ENCODE data around the gene FCMR.
"Not testable (repeated sequence)": the region's sequence is repeated elsewhere in the genome, so short reads cannot be mapped to it uniquely, and the experiment has no call there.

The FCMR gene

DNA sequence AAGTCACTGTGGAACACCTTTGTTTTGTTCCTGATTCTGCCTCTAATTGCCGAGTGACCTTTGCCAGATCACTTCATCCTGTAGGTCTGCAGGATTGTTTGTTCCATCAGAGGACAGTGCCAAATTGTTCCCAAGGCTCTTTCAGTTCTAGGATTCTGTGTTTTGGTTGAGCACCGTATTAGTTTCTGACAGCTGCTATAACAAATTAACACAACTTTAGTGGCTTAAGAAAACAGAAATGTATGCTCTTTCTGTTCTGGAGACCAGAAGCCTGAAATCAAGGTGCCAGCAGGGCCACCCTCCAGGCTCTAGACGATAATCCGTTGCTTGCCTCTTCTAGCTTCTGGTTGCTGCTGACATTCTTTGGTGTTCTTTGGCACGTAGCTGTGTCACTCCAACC is 27.9 kb upstream of the FCMR start:
- no peak for DNase-seq (ENCODE audit: low read depth, low spot score)

DNA sequence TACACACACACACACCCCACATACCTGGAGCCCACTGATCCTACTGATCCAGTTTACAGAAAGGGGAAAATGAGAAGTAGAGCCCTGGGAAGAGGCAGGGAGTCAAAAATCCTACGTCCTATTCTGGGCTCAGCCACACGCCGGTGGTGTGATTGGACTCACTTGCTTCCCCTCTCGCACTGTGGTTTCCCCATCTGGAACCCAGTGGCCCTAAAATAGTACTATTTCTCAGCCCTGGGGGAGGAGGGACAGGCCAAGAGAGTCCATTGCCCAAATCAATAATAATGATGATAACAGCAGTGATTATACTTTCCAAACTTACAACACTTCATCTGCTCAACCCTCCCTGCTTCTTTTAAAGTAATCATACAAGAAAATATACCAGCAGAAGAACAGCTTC is 27.5 kb upstream of the FCMR start:
- no peak for DNase-seq (ENCODE audit: low read depth, low spot score)

DNA sequence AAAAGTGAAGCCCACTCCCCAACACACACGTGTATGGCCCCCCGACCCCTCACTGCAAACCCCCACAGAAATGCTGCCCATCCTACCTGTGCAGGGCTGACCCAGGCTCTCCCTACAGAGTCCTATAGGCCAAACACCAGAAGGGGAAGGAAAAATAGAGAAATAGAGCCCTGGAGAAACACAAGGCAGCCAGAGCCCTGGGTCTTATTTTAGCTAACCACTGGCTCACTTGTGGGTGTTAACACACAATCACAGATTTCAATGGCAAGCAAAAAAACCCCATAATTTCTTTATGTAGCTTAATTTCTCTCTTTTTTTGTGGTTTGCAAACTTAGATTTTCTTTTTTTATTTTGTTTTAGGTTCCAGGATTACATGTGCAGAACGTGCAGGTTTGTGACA is 25.5 kb upstream of the FCMR start:
- DNase-seq (ENCODE audit: low read depth, low spot score), result no peak

DNA sequence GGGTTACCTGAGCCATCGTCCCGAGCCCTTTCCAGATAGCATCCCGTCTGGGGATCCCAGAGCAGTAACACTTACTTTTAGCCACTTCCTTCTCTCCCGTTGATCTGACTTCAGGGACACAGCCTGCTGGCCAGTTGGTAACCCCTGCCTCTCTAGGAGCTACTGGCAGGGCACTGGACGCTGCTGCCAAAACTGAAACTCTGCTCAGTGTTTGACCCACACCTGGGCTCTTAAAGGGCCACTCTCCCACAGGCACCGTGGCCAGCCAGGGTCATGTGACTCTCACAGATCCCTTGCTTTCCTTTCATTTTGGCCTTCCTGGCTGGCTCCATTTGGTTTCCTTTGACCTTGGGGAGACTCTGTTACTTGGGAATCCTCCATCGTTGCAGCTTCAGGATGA is 24.5 kb upstream of the FCMR start, which contains the start of gene PIGR:
Gene PIGR, minus strand, starts transcription at position 206 of the 400 bp plus-strand sequence. CDS start 5,935 bp downstream, outside the sequence.
- no peak for DNase-seq (ENCODE audit: low read depth, low spot score)

DNA sequence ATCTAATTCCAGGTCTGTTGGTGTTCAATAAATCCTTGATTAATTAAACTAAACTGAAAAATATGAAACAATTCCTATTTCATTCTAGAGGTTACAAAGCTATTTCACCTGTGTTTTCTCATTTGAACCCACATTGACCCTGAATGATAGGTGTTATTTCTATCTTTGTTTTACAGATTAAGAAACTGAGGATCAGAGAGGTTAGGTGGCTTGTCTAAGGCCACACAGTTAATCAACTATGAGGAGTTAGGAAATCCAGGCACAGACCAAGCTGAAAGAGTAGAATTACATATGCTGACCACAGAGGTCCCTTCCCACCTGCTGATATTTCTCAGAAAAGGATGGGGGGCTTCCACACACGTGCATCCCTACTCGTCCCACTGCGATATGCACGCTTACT is 24.0 kb upstream of the FCMR start:
- DNase-seq (ENCODE audit: low read depth, low spot score), result no peak

DNA sequence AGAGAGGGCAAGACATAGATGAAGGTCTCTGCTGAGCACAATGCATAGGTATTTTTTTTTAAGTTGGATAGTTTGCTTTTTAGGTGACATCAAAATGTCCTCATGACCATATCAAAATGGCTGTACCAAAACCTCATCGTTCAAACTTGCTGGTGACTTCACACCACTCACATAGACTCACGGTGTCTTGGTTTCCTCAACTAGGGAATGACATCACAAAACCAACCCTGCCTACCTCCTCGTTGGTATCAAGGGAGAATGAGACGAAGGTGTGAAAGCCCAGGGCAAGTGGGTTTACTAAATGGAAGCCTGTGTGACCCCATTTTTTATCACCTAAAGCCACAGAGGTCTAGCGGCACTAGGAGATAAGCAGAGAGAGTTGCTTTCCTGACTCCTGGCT is 23.0 kb upstream of the FCMR start:
- no peak for DNase-seq (ENCODE audit: low read depth, low spot score)

DNA sequence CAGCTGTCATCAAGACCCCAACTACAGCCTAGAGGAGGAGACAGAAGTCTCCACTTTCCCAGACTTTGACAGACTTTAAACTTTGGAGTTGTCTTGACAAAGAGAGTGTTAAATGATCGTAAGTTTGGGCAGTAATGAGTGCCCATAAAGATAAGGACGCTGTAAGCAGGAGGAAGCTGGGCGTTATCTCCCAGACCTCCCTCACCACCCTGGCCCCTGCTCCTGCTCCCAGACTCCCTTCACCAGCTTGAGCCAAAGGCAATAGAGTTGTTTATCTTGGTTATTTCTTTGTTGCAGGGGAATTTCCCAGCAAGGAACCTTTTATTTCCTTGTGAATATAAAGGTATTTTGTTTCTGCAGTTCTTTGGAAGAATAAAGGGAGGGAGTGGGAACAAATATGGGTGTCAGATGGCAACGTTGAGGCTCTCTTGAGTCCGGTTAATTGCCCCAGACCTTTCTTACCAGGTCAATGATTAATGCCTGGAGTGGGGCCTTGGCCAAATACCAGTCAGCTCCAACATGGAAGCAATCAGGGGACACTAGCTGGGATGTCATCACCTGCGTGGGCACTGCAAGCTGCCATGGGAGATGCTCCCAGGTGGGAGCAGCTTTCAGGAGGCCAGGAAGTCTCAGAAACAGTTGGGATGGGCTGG is 20.2 kb upstream of the FCMR start:
- DNase-seq (ENCODE audit: low read depth, low spot score), result no peak

DNA sequence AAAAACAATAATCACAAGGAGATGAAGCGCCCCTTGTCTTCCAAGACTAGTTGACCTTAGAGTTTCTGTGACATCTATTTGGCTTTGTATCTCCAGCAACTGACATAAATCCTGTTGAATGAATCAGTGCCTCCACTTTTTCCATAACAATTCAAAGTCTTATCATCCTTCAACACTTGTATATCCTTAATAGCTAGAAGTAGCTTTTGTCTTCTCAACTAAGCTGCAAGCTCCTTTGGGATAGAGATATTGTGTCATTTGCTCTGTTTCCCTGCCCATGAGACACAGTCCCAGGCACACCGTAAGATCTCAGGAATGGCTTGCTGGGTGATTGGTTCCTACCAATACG is 18.8 kb upstream of the FCMR start:
- no peak for DNase-seq (ENCODE audit: low read depth, low spot score)

DNA sequence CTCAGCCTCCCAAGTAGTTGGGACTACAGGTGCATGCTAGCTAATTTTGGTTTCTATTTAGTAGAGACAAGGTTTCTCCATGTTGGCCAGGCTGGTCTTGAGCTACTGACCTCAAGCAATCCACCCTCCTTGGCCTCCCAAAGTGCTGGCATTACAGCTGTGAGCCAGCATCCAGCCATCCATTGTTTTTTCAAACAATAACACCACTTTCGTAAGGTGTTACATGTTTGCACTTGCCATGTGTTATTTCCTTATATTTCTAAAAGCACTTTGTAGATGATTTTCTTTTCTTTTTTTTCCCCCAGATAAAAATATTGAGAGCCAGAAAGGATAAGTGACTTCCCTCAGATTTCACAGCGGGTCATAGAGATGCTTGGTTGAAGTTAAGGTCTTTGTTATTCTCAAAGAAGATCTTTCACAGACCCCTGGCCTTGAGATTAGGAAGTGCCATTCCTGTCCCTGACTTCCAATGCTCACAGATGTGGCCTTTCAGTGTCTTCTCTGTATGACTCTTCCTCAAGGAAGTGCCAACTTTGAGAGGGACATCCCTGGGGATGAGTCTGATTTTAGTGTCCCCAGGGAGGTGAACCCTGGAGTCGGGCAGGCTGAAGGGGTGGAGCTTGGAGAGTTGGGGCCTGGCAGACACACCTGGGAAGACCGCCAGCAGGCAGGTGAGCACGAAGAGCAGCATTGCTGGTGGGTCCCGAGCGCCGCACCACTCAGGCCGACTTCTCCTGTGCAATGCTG is 18.3 kb upstream of the FCMR start:
- no peak for DNase-seq (ENCODE audit: low read depth, low spot score)

DNA sequence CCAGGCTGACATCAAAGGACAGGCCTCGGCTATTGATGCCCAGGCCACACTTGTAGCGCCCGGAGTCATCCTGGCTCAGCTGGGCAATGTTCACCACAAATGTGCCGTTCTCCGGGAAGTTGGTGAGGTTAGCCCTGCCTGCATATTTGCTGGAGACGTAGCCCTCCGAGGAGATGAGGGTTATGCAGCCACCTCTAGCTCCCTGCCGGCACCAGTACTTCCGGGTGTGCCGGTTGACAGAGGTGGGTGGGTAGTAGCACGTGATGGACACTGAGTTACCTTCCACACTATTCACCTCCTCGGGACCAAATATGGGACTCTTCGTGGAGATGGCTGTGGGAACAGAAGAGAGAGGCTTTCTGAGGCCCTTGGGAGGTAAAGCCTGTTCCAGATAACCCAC is 17.4 kb upstream of the FCMR start:
- no peak for DNase-seq (ENCODE audit: low read depth, low spot score)

DNA sequence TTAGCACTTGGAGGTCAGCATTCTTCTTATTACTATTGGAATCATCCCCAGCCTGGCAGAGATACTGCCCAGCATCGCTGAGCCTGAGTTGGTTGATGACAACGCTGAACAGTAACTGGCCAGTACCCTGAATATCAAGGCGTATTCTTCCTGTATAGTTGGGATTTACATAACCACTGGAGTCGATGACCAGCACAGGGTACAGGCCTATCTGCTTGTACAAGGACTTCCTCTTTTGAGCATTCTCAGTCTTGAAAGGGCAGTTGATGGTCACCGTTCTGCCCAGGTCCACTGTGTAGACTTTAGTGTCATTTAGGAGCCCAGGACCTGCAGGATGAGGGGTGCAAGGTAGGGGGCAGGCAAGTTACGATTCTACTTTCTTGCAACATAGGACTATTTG is 15.7 kb upstream of the FCMR start:
- no peak for DNase-seq (ENCODE audit: low read depth, low spot score)

DNA sequence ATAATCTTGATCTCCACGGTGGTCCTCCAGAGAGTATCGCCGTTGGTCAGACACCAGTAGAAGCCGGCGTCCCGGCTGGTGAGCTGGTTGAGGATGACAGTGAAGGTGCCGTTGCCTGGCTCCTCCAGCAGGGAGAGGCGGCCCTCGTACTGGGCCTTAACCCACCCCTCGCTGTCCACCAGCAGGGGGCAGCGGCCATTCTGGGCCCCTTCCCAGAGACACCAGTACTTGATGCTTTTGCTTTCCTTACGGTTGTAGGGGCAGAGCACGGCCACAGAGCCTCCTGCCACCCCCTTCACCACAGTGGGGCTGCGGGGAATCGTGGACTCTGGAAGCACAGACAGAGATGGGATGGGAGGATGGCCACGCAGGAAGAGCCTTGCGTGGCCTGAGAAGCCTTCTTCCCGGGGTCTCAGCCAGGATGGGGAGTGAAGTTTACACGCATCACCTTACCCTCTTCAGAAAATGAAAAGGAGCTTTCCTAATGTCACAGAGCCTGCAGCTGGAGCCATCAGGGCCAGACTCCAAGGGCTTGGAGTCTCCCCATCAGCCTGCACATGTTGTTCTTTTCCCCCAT is 13.8 kb upstream of the FCMR start:
- no peak for DNase-seq (ENCODE audit: low read depth, low spot score)

DNA sequence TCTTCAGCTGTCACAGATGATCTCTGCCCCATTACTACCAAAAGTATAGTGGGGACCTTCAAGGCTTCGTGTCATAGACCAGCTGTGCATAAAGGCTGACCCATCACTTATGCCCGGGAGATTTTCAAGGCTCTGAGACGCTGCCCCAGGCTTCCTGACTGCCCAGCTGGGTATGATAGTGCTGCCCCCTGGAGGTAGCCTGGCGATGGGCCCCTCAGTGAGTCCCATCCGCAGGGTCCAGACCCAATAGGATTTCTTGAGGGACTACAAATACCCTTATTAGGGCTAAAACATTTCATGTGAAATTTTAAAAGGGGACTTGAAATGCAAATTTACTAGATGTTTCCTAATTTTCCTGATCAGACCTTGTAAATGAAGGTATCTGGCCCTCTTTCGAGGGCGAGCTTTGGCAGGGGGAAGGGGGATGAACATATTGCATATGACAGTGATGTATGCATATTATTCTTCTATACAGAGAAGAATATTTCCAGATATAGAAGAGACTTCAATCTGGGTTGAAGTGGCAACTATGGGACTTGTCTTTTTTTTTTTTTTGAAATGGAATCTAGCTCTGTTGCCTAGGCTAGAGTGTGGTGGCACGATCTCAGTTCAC is 11.7 kb upstream of the FCMR start:
- DNase-seq (ENCODE audit: low read depth, low spot score), result no peak

DNA sequence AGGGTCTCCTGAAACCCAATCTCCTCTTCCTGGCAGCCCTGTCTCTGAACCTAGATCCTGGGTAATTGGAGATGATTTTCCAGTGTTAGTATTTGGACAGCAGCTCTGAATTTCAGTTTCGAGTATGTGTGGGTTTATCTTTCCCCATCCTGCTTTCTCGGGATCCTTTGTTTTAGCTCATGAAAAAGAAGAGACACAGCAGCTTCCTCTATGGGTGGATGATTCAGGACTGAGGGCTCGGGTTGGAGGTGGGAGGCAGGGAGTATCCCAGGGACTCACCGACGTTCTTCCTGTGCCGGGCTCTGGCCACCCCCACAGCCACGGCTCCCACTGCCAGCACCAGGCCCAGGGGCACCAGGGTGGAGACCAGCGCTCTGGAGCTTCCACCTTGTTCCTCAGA is 10.4 kb upstream of the FCMR start:
- DNase-seq (ENCODE audit: low read depth, low spot score), result no peak

DNA sequence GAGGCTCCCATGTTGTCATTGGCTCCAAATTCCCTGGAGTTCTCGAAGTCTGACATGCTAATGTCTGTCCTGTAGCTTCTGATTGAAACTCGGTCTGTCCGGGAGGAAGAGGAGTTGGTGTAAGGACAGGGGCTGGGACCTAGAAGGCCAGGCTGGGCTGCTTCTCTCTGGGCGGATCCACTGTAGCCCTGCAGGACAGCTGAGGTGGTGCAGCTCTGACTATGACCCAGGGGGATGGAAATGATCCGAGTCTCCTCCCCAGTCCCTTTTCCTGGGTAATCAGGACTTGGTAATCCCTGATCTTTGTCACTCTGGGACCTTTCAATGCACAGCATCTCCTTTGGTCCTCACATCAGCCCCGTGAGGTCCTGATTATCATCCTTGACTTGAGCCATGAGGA is 10.0 kb upstream of the FCMR start:
- no peak for DNase-seq (ENCODE audit: low read depth, low spot score)

DNA sequence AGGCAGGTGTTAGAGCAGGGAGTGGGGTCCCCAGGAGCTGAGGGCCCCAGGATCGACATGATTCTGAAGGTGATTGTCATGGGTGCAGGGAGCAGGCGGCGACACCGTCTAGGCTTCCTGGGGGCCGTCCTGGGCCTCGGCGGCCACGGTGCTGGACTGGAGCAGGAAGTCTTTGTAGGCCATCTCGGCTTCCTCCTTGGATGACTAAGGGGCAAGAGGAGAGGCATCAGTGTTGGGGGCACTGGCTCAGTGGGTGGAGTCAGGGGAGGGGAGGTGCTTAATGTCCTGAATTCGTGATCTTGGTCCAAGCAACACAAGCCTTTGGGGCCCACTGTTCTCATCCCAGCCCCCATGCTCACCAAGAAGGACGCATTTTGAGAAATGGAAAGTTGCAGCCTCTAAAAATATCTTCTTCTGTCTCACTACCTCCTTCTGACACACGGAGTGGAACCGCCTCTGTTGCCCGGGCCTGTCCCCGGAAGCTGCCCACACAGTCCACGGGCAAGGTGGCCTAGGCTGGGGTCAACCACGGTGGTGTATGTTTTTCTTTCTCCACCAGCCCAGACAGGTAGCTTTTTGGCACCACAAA is 8.6 kb upstream of the FCMR start:
- DNase-seq (ENCODE audit: low read depth, low spot score), result no peak

DNA sequence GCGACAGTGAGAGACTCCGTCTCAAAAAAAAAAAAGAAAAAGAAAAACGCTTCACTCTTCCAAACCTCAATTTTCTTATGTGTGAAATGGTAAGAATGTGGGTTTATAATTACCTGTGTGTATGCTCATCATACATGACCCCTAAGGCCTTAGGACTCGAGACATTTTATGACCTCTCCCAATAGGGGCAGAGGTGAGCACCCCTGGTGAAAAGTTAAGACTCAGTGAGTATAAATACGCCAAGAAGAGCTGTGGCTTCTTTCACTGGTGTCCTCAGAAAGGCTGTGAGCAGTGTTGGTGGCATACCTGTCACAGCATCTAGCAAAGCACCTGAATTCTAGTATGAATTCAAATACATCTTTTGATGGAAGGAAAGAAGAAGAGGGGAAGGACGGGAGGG is 7.8 kb upstream of the FCMR start:
- DNase-seq (ENCODE audit: low read depth, low spot score), result no peak

DNA sequence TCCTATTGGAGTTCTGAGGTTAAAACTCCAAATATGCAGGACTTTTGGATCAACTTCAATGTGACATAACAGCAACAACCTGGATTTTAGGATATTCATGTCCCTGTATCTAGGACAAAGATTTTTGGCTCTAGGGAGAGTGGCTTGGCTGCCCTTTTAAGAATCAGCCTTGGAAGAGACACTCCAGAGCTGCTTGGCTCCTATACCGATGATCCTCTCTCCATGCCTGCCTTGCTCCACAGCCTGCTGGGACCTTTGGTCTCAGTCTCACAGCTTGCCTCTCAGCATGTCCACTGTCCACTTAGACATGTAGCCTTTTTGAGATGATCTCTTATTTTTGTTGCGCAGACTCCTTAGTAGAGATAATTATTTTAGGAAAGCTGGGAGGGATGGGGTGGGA is 4.5 kb upstream of the FCMR start:
- DNase-seq (ENCODE audit: low read depth, low spot score), result no peak

DNA sequence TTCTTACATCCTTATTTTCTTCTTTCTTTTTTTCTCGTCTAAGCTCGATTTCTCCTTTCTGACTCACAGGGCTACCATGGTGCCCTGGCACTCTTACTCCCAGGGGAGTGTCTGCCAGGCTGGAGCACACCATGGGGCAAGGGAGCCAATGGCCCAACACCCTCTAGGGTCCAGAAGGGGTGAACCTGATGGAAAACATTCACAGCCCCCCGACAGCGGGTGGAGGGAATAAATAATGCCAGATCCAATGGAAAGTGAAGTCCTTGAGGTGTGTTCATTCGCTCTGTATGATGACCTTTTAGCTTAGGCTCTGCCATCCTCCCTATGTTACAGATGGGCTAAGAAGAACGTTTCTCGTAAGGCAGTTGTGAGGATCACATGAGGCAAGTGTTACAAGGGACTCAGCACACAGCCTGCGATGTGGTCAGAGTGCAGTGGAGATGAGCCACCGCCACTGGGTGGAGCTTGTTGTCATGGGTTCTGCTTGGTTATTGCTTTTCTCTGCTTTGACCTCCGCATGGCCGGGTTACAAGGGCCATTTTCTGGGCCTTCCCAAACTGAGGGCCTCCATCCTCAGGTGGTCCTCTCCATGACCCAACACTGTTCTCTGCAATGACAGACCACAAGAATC is 3.5 kb upstream of the FCMR start:
- no peak for DNase-seq (ENCODE audit: low read depth, low spot score)

DNA sequence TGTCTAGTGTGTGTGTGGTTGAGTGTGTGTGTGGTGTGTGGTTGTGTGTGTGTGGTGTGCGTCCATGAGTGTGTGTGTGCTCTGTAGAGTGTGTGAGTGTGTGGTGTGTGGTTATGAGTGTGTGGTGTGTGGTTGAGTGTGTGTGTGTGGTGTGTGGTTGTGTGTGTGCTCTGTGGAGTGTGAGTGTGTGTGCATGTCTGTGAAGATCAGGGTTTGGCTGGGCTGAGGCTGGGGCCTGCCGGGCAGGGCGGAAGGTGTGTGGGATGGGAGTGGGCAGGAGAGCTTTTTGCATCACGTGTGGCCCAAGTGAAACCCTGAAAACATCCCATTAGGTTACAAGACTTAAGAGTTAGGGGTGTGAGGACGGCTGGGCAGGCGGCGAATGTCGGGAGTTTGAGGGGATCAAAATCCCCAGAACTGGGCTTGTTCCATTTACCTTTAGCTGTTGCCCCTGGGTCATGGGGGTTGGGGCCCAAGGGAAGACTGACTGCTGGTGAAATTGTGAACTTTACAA is 2.9 kb upstream of the FCMR start:
- DNase-seq (ENCODE audit: low read depth, low spot score), result no peak

DNA sequence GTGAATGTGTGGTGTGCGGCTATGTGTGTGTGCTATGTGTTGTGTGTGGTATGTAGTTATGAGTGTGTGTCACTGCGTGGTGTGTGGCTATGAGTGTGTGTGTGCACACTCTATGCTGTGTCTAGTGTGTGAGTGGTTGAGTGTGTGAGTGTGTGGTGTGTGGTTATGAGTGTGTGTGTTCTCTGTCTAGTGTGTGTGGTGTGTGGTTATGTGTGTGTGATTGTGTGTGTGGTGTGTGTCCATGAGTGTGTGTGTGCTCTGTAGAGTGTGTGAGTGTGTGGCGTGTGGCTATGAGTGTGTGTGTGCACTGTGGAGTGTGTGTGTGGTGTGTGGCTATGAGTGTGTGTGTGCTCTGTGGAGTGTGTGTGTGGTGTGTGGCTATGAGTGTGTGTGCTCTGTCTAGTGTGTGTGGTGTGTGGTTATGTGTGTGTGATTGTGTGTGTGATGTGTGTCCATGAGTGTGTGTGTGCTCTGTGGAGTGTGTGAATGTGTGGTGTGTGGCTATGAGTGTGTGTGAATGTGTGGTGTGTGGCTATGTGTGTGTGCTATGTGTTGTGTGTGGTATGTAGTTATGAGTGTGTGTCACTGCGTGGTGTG is 2.3 kb upstream of the FCMR start:
- not testable (repeated sequence) for DNase-seq (ENCODE audit: low read depth, low spot score)
